GM18907 (cell line): ENCODE measurements around the gene PPP2R2C.

Experiments
- ATAC-seq: cut with Tn5 transposase; IDR thresholded peaks from one replicate; pipeline ENCODE4 v1.9.1; 2021; ENCODE audit warnings: mild to moderate bottlenecking, moderate library complexity; ENCODE audit not compliant: unreplicated experiment

PPP2R2C gene

DNA sequence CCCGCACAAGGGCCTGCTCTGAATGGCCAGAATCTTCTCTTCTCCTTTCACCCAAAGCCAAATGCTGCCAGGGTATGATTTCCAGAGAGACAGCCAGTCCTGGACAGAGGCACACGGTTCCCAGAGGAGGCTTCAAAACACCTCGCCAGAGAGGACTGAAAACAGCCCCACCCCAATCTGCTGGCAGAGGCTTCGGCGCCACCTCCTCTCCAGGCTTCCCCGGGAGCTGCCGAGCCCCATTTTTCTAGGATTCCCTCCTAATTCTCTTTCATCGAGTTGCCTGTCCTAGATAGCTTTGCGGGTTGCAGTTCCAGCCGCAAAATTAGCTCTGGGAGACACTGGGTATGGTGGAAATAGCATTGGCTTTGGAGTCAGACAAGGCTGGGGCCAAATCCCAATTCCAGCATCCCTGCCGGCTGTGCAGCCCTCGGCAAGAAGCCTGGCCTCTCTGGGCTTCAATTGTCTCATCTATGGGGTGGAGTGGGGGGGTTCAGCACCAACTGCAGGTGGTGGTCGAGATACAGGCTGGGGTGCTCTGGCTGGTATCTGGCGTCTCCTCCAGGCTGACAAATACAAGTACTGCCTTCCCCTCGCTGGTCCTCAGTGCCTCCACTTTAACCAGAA is 22.6 kb downstream of the PPP2R2C start:
- no peak for ATAC-seq

DNA sequence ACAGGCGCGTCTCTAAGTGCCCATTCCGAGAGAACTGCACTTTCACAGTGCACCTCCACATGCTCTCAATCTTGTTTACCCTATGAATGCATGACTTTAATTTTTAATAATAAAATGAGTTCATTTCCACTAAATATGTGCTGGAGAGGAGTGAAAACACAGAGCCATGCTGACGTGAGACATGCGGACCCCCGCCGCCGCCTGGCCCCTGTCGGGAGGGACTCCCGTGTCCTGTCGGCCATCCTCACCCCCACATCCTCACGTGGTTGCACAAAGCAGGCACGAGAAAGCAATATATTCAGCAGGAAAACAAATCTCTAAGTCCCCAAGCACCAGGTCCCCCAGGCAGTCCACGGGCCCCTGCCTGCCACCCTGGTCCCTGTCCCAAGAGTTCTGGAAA is 23.1 kb downstream of the PPP2R2C start:
- ATAC-seq = no peak

DNA sequence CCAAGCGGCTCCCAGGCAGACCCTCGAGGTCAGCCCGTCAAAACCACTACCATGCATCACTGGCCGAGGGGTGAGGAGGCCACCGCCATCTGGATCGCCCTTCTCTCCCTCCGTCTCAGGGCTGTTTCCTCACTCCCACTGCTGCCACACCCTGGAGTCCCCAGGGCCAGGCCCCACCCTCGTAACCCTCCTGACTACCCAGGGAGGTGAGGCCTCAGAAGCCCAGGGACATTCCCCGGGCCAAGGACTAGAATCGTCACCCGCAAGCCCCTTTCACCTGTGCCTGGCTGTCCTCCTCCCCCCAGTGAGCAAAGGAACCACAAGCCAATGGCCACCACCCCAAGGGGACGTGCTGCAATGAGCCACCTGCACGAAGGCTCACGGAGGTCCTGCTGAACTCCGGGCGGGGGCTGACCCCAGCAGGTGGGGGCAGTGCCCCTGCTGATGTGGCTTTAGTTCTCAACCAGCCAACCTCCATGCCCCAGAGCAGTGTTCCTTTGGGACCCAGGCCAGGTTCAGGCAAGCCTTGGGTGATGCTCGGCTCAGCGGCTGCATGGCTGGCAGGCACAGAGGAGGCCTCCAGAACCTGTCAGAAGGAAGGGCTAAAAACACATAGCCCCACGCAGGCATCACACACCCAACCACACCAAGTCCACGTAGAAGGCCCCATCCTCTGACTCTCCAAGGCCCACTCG is 23.8 kb downstream of the PPP2R2C start:
- no peak for ATAC-seq

DNA sequence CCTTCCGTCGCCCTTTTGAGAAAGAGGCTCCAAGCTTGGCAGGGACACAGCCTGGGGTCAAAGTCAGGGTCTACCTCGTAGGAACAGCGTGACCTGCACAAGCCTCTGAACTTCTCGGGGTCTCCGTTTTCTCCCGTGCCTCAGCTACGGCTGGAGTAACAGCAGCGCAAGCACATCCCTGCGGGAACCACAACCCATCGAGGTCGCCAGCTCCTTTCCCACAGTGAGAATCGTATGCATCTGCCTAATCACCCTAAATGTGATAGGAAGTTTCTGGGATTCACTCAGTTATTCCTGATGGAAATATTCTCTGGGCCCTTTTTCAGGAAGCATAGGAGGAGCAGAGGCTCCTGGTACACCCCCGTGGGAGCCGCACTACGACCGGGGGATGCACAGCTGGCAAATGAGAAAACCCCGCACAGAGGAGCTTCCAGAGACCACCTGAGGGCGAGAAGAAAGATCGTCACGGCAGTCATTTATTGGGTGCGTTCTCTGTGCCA is 24.7 kb downstream of the PPP2R2C start:
- no peak for ATAC-seq

DNA sequence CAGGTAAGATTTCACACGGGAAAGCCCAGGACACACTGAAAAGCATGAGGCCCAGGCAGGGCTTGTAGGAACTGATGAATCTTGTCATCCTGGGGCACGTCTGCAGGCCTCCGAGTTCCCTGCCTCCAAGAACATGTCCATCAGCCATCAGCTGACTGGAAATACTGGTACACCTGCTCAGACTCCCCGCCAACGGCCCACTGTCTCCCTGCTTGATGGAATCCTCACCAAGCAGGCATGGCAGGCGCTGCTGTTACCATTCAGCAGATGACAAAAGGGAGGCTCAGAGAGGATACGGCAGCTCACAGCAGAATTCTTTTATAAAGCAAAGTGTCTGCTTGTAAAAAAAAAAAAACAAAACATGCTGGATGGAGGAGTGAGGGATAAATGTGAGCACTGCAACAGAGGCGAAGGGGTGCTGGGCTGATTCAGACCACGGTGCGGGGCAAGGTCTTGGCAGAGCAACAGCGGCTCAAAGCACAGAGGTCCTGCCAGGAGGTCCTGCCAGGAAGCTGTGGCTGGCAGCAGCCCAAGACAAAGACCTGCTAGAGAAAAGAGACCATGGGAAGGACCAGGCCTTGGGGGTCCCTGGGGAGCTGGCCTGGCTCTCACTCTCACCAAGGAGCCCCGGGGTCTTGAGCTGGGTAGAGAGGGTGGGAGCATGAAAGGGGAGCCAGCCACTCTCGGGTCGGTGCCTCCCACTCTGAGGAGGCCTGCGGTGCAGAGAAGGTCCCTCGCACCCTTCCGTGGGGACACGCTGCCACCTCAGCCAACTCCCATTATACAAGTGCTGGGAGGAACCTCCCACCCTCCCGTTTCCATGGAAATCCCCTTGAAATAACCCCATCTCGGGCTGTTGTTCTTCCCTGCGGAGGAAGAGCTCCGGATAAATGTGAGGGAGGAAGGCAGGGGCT is 25.6 kb downstream of the PPP2R2C start:
- no peak for ATAC-seq

DNA sequence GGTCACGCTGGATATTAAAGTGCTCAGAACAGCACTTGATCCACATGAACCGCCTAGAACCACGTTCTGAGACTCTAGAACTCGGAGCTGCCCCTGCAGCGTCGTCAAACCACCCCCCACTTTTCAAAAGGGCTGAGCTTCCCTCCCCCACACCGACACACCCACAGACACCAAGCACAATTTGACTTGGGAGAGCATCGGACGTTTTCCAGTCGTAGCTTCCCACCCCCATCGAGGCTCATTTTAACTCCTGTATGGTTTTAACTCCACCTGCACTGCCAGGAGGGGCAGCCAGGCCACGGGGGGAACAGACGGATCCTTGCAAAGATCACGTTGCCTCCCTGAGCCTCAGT is 26.3 kb downstream of the PPP2R2C start:
- ATAC-seq = no peak

DNA sequence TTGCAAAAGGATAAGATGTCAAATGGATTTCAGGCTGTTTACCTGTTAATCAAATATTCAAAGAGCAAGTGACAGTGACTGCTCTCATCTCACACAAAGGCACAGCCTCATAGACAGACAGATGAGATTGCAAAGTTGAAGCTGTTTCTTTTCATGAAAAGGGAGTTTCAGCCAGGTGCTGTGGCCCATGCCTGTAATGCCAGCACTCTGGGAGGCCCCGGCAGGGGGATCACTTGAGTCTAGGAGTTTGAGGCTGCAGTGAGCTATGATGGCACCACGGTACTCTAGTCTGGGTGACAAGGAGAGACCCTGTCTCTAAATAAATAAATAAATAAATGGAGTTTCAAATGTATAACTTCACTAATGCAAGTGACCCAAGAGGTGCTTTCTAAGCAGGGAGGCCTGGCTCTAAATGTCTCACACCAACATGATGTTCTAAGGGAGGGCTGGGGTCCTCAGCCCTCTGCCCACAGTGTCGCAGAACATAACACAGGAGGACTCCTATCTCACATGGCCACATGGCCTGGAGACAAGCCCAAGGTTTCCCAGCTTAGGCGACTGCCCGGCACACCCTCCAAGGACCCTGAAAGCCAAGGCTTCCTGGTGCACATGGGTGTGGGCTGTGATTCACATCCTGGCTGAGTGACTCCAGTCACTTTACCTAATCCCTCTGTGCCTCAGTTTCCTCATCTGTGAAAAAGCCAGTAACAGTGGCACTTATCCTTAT is 26.8 kb downstream of the PPP2R2C start:
- ATAC-seq = no peak

DNA sequence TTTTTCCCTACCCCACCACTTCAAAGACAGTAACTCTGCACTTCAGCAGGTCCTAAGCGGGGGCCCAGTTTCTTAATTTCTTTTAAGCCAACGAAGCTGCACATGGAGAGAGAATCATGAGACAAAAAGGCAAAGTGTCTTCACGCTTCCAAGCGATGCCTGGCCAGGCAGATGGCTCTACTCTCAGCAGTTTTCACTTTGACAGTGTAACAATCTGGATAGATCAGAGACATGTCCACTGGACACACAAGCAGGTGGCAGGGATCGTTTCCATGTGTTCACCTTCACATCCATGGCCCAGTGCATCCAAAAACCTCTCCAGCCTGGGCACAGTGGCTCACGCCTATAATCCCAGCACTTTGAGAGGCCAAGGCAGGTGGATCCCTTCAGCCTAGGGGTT is 27.8 kb downstream of the PPP2R2C start:
- ATAC-seq = no peak

DNA sequence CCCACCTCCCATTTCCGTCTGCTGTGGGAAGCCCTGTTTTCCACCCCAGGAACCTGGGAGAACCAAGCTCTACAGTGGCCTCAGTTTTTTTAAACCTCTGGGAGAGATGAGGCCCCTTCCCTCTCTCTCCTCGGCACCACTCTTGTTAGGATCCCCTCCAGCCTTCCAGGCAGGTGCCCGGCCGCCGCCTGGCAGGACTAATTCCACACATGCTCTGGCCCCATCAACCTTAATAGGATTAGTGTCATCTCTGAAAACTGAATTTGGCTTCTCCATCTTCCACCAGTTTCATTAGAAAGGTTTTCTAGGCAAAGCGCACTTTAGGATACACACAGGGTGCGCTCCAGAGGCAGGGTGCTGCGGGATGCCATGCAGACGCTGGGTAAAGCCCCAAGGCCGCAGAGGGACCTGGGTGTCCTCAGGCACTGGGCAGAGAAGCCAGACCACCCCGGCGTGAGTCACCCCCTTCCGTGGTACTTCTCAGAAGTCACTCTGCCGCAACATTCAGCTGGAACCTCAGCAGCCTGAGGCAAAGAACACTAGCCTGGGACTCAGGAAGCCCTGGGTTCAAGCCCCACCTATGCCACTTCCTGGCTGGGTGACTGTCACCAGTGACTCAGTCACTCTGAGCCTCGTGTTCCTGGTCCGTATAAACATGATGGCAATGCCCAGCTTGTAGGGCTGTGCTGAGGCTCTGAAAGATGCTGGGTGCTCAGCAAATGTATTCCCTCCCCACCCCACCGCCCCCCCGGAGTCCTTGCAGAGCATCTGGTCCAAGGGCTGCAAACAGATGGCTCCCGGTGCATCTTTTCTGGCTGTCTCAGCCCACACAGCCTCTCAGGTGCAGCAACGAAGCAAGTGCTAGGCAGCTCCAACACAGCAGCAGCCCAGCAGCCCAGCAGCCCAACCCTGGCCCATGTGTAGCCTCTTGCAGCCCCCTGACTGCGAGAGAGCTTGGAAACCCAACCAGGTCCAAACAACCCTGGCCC is 29.1 kb downstream of the PPP2R2C start:
- ATAC-seq = no peak

DNA sequence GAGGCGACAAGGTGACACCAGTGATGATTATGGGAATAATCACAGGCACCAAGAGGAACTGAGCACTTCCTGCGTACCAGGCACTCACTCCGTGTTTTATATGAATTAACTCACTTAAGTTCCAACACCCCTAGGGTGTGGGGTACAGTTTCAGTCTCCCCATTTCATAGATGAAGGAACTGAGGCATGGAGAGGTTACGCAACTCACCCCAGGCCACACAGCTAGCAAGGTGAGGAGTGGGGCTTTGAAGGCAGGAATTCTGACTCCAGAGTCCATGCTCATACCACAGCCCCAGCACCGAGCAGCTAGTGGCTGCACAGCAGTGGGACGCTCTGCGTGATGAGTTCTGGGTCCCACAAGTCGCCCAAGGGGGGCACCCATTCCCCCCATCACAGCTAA is 29.9 kb downstream of the PPP2R2C start:
- ATAC-seq = no peak

DNA sequence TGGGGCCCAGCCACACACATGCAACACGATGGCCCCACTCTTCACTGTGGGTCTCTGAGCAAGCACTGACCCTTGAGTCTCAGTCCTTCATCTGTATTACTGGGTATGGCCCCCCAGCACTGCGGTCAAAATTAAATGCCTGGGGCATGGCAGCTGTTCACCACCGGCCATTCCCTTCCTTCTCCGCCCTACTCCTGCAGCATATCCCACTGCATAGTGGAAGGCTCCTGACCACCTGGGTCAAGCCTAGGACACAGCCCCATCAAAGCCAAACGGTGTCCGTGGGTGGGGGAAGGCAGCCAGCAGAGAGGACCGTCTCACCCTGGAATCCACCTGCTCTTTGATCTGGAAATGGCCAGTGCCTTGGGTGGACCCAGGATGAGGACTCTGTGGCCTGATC is 30.7 kb downstream of the PPP2R2C start:
- ATAC-seq = no peak

DNA sequence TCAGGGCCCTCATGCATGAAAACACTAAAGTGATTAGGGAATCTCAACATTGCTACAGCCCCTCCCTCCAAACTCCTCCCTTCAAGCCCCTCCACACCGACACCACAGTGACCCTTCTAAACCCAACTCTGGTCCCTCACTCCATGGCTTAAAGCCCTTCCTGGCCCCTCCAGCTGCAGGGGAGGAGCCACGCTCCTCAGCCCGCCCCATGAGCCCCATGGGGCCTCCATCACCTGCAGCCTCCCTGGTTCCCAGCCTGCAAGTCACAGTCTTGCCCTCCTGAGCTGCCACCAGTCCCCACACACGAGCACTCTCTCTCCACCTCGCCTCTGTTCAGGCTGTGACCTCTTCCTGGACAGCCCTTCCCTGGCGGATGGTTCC is 31.2 kb downstream of the PPP2R2C start:
- no peak for ATAC-seq

DNA sequence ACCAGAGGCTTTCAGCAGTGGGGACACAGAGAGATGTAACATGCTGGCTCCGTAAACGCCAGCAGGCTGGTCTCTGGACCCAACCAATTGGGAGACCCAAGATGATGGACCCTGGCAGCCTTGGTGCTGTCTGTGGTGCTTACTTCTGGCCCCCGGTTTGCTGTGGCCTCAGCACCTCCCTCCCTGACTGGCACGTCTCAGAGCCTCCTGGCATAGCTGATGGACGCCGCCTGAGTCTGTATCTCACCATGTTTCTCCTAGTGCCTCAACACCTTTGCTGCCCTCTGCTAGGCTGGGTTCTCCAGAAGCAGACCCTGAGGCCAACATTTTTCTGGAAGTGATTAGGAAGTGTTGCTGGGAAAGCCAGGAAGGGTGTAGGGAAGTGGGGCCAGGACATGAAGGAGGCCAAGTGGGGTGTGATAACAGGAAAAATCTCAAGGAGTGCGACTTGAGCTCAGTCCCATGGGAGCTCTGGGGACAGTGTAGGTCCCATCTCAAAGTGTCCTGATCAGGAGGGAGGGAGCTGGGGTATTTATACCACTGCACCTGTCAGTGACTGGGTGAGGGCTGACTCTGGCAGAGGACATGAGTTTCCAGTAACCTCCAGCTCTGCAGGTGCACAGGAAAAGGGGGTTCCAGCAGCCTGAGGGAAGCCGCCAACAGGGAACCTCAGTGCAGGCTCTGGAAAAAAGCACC is 31.8 kb downstream of the PPP2R2C start:
- ATAC-seq = no peak

DNA sequence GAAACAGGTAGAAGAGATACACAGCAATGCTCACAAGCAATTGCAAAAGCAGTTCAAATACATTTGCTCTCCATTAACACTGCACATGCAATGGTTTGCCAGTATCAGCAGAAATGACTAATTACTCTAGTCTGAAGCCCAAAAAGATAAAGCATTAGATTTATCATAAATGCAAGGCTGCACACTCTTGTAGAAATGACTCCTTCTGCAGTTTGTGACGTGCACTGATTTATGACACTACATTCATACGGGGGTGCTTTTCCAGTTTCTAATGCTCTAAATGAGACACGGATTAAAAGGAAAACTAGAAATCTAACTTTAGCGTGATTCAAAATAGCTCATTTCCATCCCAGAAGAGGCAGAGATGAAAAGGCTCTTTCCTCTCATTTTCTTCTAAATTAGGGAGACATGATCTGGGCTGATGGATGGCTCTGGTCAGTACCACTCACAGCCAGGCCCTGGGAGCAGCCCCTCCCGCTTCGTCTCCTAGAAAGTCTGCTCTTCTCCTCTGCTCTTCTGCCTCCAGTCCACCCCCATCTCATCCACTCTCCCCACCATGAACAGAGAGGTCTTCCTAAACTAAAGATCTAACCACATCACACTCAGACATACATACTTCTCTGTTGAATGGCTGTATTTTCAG is 33.2 kb downstream of the PPP2R2C start:
- ATAC-seq = no peak

DNA sequence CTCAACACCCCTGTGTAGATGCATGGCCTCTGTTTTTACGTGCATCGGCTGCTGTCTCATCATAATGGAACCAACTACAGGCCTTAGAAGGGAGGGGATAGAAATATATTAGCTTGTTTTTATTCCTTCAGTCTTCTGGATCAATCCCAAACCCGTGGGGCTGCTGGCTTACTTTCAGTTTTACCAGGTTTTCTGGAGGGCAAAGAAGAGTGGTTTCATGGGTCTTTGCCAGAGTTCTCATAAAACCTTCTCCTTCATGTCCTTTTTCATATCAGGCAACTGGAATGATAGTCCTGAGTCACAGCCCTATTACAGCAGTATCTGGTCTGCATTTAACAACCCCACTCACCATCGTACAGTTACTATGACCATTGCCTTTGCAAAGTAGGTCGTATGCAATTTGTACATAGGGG is 34.6 kb downstream of the PPP2R2C start:
- ATAC-seq = no peak

DNA sequence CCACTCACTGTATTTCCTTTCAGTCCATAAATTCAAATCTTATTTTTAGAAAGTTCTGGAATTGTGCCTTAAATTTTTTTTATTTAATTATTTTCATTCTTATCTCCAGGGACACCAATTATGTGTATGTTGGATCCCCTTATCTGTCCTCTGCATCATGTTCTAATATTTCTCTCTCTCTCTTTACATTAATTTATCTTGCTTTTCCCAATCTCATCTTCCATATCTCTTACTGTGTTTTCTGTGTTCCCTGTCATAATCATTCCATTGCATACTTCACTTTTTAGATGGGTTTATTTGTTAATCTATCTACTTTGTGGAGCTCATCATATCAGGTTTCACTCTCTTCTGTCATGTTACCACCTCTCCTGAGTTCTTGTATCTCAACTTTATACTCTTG is 37.4 kb downstream of the PPP2R2C start:
- ATAC-seq = no peak

DNA sequence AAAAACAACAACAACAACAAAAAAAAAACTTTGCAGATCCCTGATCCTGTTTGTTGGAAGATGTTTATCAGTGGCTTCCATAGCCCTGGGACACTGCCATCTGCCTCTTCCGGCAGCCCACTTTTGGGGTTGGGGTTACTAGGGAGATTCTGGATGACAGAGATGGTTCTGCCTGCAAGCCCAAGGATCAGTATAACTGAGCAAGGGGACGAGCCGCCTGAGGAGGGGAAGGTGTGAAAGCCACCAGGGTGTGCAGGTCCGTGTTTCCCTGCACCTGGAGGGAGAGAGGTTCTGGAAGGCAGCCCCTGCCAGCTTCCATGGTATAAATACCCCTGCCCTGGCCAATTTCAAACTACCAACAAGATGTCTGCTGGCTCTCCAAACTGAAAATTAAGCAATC is 41.5 kb downstream of the PPP2R2C start:
- no peak for ATAC-seq

DNA sequence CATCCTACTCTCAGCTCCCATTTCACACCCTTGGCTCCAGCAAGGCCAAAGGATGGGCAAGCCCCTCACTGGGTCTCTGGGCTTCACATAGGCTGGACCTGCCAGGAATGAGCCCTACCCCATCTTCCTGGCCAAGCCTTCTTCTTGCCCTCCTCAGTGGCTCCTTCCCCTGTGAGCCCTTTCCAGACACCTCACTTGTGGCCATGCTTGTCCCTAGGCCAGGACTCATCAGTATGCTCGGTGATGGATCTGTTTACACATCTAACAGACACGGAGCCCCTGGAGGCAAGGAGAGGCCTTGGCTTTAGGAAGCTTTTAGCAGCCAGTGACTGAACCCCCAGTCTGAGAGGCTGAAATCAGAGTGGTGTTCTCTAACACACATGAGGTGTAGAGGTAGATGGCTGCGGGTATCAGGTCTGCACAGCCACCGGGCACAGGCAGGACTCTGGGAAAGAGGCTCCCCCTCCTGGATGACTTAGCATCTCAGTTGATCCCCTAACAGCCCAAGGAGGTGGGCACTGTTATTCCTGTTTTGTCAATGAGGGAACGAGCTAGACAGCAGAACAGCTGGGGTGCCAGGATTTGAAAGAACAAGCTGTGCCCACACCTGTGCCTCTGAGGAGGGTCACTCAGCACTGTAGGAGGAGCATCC is 44.8 kb downstream of the PPP2R2C start:
- no peak for ATAC-seq
